ENCODE measurements around the gene ARSH.

- no peak for TF ChIP-seq GATA3 (IDR thresholded peaks at IDR 0.05; ENCODE audit: low read depth, low read length)
- TF ChIP-seq GATA2 (IDR thresholded peaks at IDR 0.05; ENCODE audit: low read depth, low read length) = no peak
Observed at GRCh38 chrX:3052860-3053259, 46.5 kb downstream of the ARSH start.
